Measurements from ENCODE around the gene CLCN6. TPM values are rescaled to one million over a fixed set of nuclear protein-coding genes. Genes with fewer than 3 reads are reported as not detected.

The CLCN6 gene
- total and polyA plus RNA-seq, 2 experiments from 2014 or later = 14.1 to 23.6 TPM

- Histone ChIP-seq H3K79me2 (peaks cover 24% of the 10 kb centered on the region), H2AFZ (no peak overlapping the region), H3K9me2 (replicated peaks; ENCODE audit: insufficient read depth) (no peaks in the 10 kb centered on the region), H4K20me1 (ENCODE audit: insufficient read depth, poor library complexity, severe bottlenecking) (no peaks in the 10 kb centered on the region), H3K36me3 (replicated peaks; ENCODE audit: insufficient read depth, low read depth) (no peaks in the 10 kb centered on the region), H3K9me3 (ENCODE audit: low read depth) (no peaks in the 10 kb centered on the region), H3K4me1 (ENCODE audit: insufficient read depth) (peaks cover 11% of the 10 kb centered on the region), H3K4me2 (no peak overlapping the region), H3K4me3 (no peak overlapping the region), H3K27ac (no peak overlapping the region), H3K27me3 (no peaks in the 10 kb centered on the region)
- DNase-seq (ENCODE audit: low spot score) = no peak
- TF ChIP-seq EZH2phosphoT487 (IDR thresholded peaks at IDR 0.05; ENCODE audit: low read depth, severe bottlenecking, unreplicated experiment) (no peak), EZH2 (IDR thresholded peaks at IDR 0.05; ENCODE audit: borderline replicate concordance) (no peak)
- WGBS (ENCODE audit: low lambda C conversion rate, missing lambda C conversion rate) = 98% methylated on average over 5 of the region's 5 CpGs
Measured at GRCh38 chr1:11799099-11799498, 6.9 kb upstream of the CLCN6 start.

DNA sequence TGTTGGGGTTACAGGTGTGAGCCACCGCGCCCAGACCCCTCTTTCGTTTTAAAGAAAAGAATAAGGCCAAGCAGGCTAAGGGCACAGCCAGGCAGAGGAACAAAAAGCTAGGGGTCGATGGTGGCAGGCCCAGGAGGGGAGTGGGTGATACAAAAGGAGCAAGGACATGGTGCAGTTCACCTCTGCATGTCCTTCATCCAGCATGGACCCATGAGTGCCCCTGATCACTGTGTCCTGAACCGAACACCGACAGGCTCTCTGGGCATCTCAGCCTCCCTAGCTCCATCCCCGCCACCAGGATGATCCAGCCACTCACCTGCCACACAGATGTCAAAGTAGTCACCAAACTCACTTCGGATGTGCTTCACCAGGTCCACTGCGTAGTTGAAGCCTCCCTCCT lies 6.1 kb upstream of the CLCN6 start:
- WGBS (ENCODE audit: low lambda C conversion rate, missing lambda C conversion rate) = 98% methylated on average over 9 of the region's 9 CpGs
- TF ChIP-seq CTCF (IDR thresholded peaks at IDR 0.05; ENCODE audit: poor library complexity) (no peak), EZH2phosphoT487 (IDR thresholded peaks at IDR 0.05; ENCODE audit: low read depth, severe bottlenecking, unreplicated experiment) (no peak), EZH2 (IDR thresholded peaks at IDR 0.05; ENCODE audit: borderline replicate concordance) (no peak)
- Histone ChIP-seq H3K79me2 (peaks cover 24% of the 10 kb centered on the region), H3K36me3 (replicated peaks; ENCODE audit: insufficient read depth, low read depth) (no peaks in the 10 kb centered on the region), H3K4me3 (no peak overlapping the region), H3K9me2 (replicated peaks; ENCODE audit: insufficient read depth) (no peaks in the 10 kb centered on the region), H3K27ac (no peak overlapping the region), H3K4me1 (ENCODE audit: insufficient read depth) (peaks cover 17% of the 10 kb centered on the region), H3K4me2 (no peak overlapping the region), H2AFZ (no peak overlapping the region), H4K20me1 (ENCODE audit: insufficient read depth, poor library complexity, severe bottlenecking) (no peaks in the 10 kb centered on the region), H3K9me3 (ENCODE audit: low read depth) (no peaks in the 10 kb centered on the region), H3K27me3 (no peaks in the 10 kb centered on the region)
- DNase-seq (ENCODE audit: low spot score) = no peak

DNA sequence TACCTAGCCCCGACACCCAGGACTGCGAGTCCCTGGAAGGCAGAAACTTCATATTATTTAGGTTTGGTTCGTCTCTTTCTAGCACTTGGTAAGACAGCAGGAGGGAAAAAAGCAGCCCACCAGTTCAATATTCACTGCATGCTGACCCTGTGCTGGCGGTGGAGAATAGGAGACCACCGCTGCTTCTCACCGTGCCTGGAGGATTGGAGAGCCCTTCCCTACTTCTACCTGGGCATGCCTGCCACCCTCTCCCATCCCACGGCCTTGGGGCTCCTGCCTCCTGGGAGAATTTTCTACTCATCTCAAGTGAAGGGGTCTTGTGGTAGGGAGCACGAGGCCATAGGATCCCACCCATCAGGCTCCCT lies 5.6 kb upstream of the CLCN6 start:
- no peak overlapping the region for H3K4me3 ChIP-seq
- no peak overlapping the region for H2AFZ ChIP-seq
- no peaks in the 10 kb centered on the region for H3K27me3 ChIP-seq
- H3K9me2 ChIP-seq (replicated peaks; ENCODE audit: insufficient read depth) = no peaks in the 10 kb centered on the region
- over 99% methylated on average over 8 of the region's 8 CpGs for WGBS (ENCODE audit: low lambda C conversion rate, missing lambda C conversion rate)
- H3K36me3 ChIP-seq (replicated peaks; ENCODE audit: insufficient read depth, low read depth) = no peaks in the 10 kb centered on the region
- TF ChIP-seq CTCF (IDR thresholded peaks at IDR 0.05; ENCODE audit: poor library complexity) (no peak), EZH2 (IDR thresholded peaks at IDR 0.05; ENCODE audit: borderline replicate concordance) (no peak), EZH2phosphoT487 (IDR thresholded peaks at IDR 0.05; ENCODE audit: low read depth, severe bottlenecking, unreplicated experiment) (no peak)
- H4K20me1 ChIP-seq (ENCODE audit: insufficient read depth, poor library complexity, severe bottlenecking) = no peaks in the 10 kb centered on the region
- H3K9me3 ChIP-seq (ENCODE audit: low read depth) = no peaks in the 10 kb centered on the region
- DNase-seq (ENCODE audit: low spot score) = no peak
- H3K4me1 ChIP-seq (ENCODE audit: insufficient read depth) = peaks cover 17% of the 10 kb centered on the region
- H3K4me2 ChIP-seq = no peak overlapping the region
- H3K27ac ChIP-seq = no peak overlapping the region
- peaks cover 24% of the 10 kb centered on the region for H3K79me2 ChIP-seq

- no peak overlapping the region for H3K27ac ChIP-seq
- H3K4me1 ChIP-seq (ENCODE audit: insufficient read depth) = peaks cover 17% of the 10 kb centered on the region
- H3K4me3 ChIP-seq = no peak overlapping the region
- H2AFZ ChIP-seq = no peak overlapping the region
- no peak overlapping the region for H3K4me2 ChIP-seq
- no peak for TF ChIP-seq CTCF (IDR thresholded peaks at IDR 0.05; ENCODE audit: poor library complexity)
- no peak for TF ChIP-seq EZH2phosphoT487 (IDR thresholded peaks at IDR 0.05; ENCODE audit: low read depth, severe bottlenecking, unreplicated experiment)
- no peak for TF ChIP-seq EZH2 (IDR thresholded peaks at IDR 0.05; ENCODE audit: borderline replicate concordance)
- no peaks in the 10 kb centered on the region for H3K9me3 ChIP-seq (ENCODE audit: low read depth)
- H3K9me2 ChIP-seq (replicated peaks; ENCODE audit: insufficient read depth) = no peaks in the 10 kb centered on the region
- no peaks in the 10 kb centered on the region for H4K20me1 ChIP-seq (ENCODE audit: insufficient read depth, poor library complexity, severe bottlenecking)
- DNase-seq (ENCODE audit: low spot score) = no peak
- WGBS (ENCODE audit: low lambda C conversion rate, missing lambda C conversion rate) = 94% methylated on average over 21 of the region's 21 CpGs
- no peaks in the 10 kb centered on the region for H3K36me3 ChIP-seq (replicated peaks; ENCODE audit: insufficient read depth, low read depth)
- H3K79me2 ChIP-seq = peaks cover 24% of the 10 kb centered on the region
- H3K27me3 ChIP-seq = no peaks in the 10 kb centered on the region
Measured at GRCh38 chr1:11800756-11801433, 5.1 kb upstream of the CLCN6 start.
